Right atrium auricular region (tissue), 2 donors: ENCODE measurements around the gene PCTP. TPM values are rescaled to one million over a fixed set of nuclear protein-coding genes. Genes with fewer than 3 reads are reported as not detected.

Experiments
- DNase-seq: peaks from one replicate; pipeline ENCODE4 v3.0.0-alpha.2; 2019; ENCODE audit warnings: low spot score
- H3K27ac ChIP-seq, 2 donors: fragments of 200-600 bp; sonication (generic); 1 replicate in 1 of 2; 2 replicates in 1 of 2; pipeline ENCODE4 v1.5.1; 2016 to 2019
- H3K27me3 ChIP-seq, 2 donors: fragments of 200-600 bp; sonication (generic); one replicate each; pipeline versions ENCODE4 v1.5.1 to v1.6.0; 2017 to 2019
- H3K36me3 ChIP-seq: fragments of 200-600 bp; sonication (generic); one replicate; pipeline ENCODE4 v1.5.1; 2016
- H3K4me1 ChIP-seq, 2 donors: fragments of 200-600 bp; sonication (generic); one replicate each; pipeline versions ENCODE4 v1.5.1 to v1.6.0; 2017 to 2019
- H3K4me3 ChIP-seq, 2 donors: fragments of 200-600 bp; sonication (generic); 1 replicate in 1 of 2; 2 replicates in 1 of 2; pipeline ENCODE4 v1.5.1; 2017 to 2019; ENCODE audit warnings: mild to moderate bottlenecking in 1 of 2, moderate library complexity in 1 of 2
- H3K9me3 ChIP-seq, 2 donors: fragments of 200-600 bp; sonication (generic); one replicate each; pipeline ENCODE4 v1.5.1; 2019
- CTCF ChIP-seq, 2 donors: fragments of 200-600 bp; sonication (generic); IDR thresholded peaks; one replicate each; pipeline ENCODE4 v1.5.1; 2019; ENCODE audit warnings: antibody characterized with exemption in 2 of 2
- total RNA-seq, 2 donors: library from RNA; depleted of rRNA; stranded (reverse); fragments of >200 nt; gene quantifications; one replicate each; pipeline ENCODE4 v1.1.0, GENCODE V29; 2016

Gene PCTP
- total RNA-seq, 2 donors from 2014 or later: 15.1 to 27.0 TPM

- H3K27me3 ChIP-seq: no peaks in the 10 kb centered on the region
- TF ChIP-seq CTCF (IDR thresholded peaks at IDR 0.05): no peak
- H3K4me3 ChIP-seq: peak overlapping the region; percentile 71 to 79
- H3K9me3 ChIP-seq: no peaks in the 10 kb centered on the region
- H3K36me3 ChIP-seq: no peaks in the 10 kb centered on the region
- no peak for DNase-seq
- peaks cover 0 to 22% of the 10 kb centered on the region in 2 donors for H3K4me1 ChIP-seq
- H3K27ac ChIP-seq: peak overlapping the region; percentile 90 to 93
Measured at GRCh38 chr17:55751720-55752250, 934 bp downstream of the PCTP start.

GRCh38 chr17:55756689-55757088 is 5.8 kb downstream of the PCTP start:
- H3K36me3 ChIP-seq: no peaks in the 10 kb centered on the region
- H3K27ac ChIP-seq: no peak overlapping the region
- H3K27me3 ChIP-seq: no peaks in the 10 kb centered on the region
- H3K9me3 ChIP-seq: no peaks in the 10 kb centered on the region
- no peak for DNase-seq
- no peak overlapping the region for H3K4me3 ChIP-seq
- TF ChIP-seq CTCF (IDR thresholded peaks at IDR 0.05): no peak
- H3K4me1 ChIP-seq: peaks cover 0 to 21% of the 10 kb centered on the region in 2 donors

- DNase-seq: no peak
- Histone ChIP-seq H3K9me3 (no peaks in the 10 kb centered on the region), H3K27ac (no peak overlapping the region), H3K4me1 (peaks cover 0 to 12% of the 10 kb centered on the region in 2 donors), H3K27me3 (no peaks in the 10 kb centered on the region), H3K4me3 (no peak overlapping the region), H3K36me3 (no peaks in the 10 kb centered on the region)
- no peak for TF ChIP-seq CTCF (IDR thresholded peaks at IDR 0.05)
Measured at GRCh38 chr17:55757659-55758058, 6.8 kb downstream of the PCTP start.

GRCh38 chr17:55758171-55758570 is 7.3 kb downstream of the PCTP start:
- Histone ChIP-seq H3K27me3 (no peaks in the 10 kb centered on the region), H3K27ac (no peak overlapping the region), H3K9me3 (no peaks in the 10 kb centered on the region), H3K4me3 (no peak overlapping the region), H3K4me1 (peaks cover 0 to 7% of the 10 kb centered on the region in 2 donors), H3K36me3 (no peaks in the 10 kb centered on the region)
- DNase-seq: no peak
- no peak for TF ChIP-seq CTCF (IDR thresholded peaks at IDR 0.05)

- peaks cover 0 to 15% of the 10 kb centered on the region in 2 donors for H3K4me1 ChIP-seq
- H3K9me3 ChIP-seq: no peaks in the 10 kb centered on the region
- H3K27me3 ChIP-seq: no peaks in the 10 kb centered on the region
- no peak for TF ChIP-seq CTCF (IDR thresholded peaks at IDR 0.05)
- DNase-seq: no peak
- no peak overlapping the region for H3K4me3 ChIP-seq
- no peaks in the 10 kb centered on the region for H3K36me3 ChIP-seq
- H3K27ac ChIP-seq: no peak overlapping the region
Measured at GRCh38 chr17:55760643-55761355, 9.9 kb downstream of the PCTP start.
